CD14-positive monocyte (primary cell): Measurements from ENCODE around the gene GCK. TPM values are rescaled to one million over a fixed set of nuclear protein-coding genes. Genes with fewer than 3 reads are reported as not detected.

Experiments
- DNase-seq, 3 donors: peaks; one replicate each; pipeline ENCODE4 v3.0.0-alpha.2; 2011 to 2022
- H2AFZ ChIP-seq: 2 replicates; pipeline ENCODE4 v1.6.0; 2012; ENCODE audit warnings: mild to moderate bottlenecking, low read depth, low read length, inconsistent platforms; ENCODE audit not compliant: insufficient read depth, poor library complexity, severe bottlenecking
- H3K27ac ChIP-seq, 2 donors: 1 replicate in 1 of 2; 2 replicates in 1 of 2; pipeline ENCODE4 v1.5.1; 2012 to 2013; ENCODE audit warnings: low read length in 2 of 2, control low read depth in 1 of 2, inconsistent platforms in 1 of 2, low read depth in 1 of 2, mild to moderate bottlenecking in 1 of 2
- H3K27me3 ChIP-seq, 2 donors: one replicate each; pipeline versions ENCODE4 v1.6.0 to v1.6.1; 2011 to 2013; ENCODE audit warnings: low read length in 2 of 2; ENCODE audit not compliant: control insufficient read depth in 2 of 2, insufficient read depth in 2 of 2
- H3K36me3 ChIP-seq, 2 donors: replicated peaks in 1 of 2; 1 replicate in 1 of 2; 2 replicates in 1 of 2; pipeline versions ENCODE4 v1.5.1 to v1.6.1; 2012 to 2013; ENCODE audit warnings: low read length in 2 of 2, control low read depth in 1 of 2, inconsistent platforms in 1 of 2, mild to moderate bottlenecking in 1 of 2; ENCODE audit not compliant: insufficient read depth in 2 of 2, control insufficient read depth in 1 of 2
- H3K4me1 ChIP-seq, 2 donors: 1 replicate in 1 of 2; 2 replicates in 1 of 2; pipeline versions ENCODE4 v1.5.1 to v1.6.1; 2012 to 2013; ENCODE audit warnings: low read length in 2 of 2, control low read depth in 1 of 2, inconsistent platforms in 1 of 2, mild to moderate bottlenecking in 1 of 2, moderate library complexity in 1 of 2; ENCODE audit not compliant: insufficient read depth in 2 of 2, control insufficient read depth in 1 of 2
- H3K4me2 ChIP-seq: replicated peaks from 2 replicates; pipeline ENCODE3; 2012; ENCODE audit warnings: low read length, moderate library complexity, mild to moderate bottlenecking; ENCODE audit not compliant: poor library complexity, severe bottlenecking; ENCODE audit errors: extremely low read depth
- H3K4me3 ChIP-seq, 3 experiments: fragments of 200-600 bp in 1 of 3; sonication (generic) in 1 of 3; replicated peaks in 1 of 3; 1 replicate in 2 of 3; 2 replicates in 1 of 3; pipeline ENCODE4 v1.5.1; 2011 to 2013; ENCODE audit warnings: low read length in 3 of 3, mild to moderate bottlenecking in 3 of 3, control low read depth in 2 of 3, low read depth in 2 of 3, inconsistent platforms in 1 of 3, moderate library complexity in 1 of 3
- H3K79me2 ChIP-seq: 2 replicates; pipeline ENCODE4 v1.6.0; 2012; ENCODE audit warnings: mild to moderate bottlenecking, control low read depth, inconsistent platforms, low read length, moderate library complexity; ENCODE audit not compliant: insufficient read depth
- H3K9ac ChIP-seq: 2 replicates; pipeline ENCODE4 v1.6.0; 2017; ENCODE audit warnings: low read length, mild to moderate bottlenecking; ENCODE audit not compliant: insufficient read depth, poor library complexity, severe bottlenecking
- H3K9me3 ChIP-seq, 2 donors: replicated peaks in 1 of 2; 1 replicate in 1 of 2; 2 replicates in 1 of 2; pipeline versions ENCODE4 v1.5.1 to v1.6.1; 2012 to 2013; ENCODE audit warnings: low read length in 2 of 2, control low read depth in 1 of 2; ENCODE audit not compliant: control insufficient read depth in 1 of 2, insufficient read depth in 1 of 2
- H4K20me1 ChIP-seq: 2 replicates; pipeline ENCODE4 v1.6.0; 2012; ENCODE audit warnings: mild to moderate bottlenecking, low read length, control low read depth, moderate library complexity; ENCODE audit not compliant: insufficient read depth
- H3K27ac Mint-ChIP-seq, 7 donors: one replicate each; pipeline ENCODE4 v1.8.0; 2020; ENCODE audit warnings: mild to moderate bottlenecking in 7 of 7, mixed read lengths in 7 of 7, moderate library complexity in 6 of 7, inconsistent platforms in 2 of 7
- H3K27me3 Mint-ChIP-seq, 3 donors: one replicate each; pipeline ENCODE4 v1.8.0; 2021 to 2022; ENCODE audit warnings: low read depth in 3 of 3, mild to moderate bottlenecking in 3 of 3, mixed read lengths in 3 of 3, moderate library complexity in 3 of 3, inconsistent platforms in 1 of 3
- H3K36me3 Mint-ChIP-seq, 2 donors: one replicate each; pipeline ENCODE4 v1.8.0; 2020; ENCODE audit warnings: mixed read lengths in 2 of 2, inconsistent platforms in 1 of 2, mild to moderate bottlenecking in 1 of 2
- H3K4me1 Mint-ChIP-seq: one replicate; pipeline ENCODE4 v1.8.0; 2020; ENCODE audit warnings: mild to moderate bottlenecking, mixed read lengths
- H3K4me3 Mint-ChIP-seq, 2 donors: one replicate each; pipeline ENCODE4 v1.8.0; 2020; ENCODE audit warnings: mild to moderate bottlenecking in 2 of 2, mixed read lengths in 2 of 2, moderate library complexity in 1 of 2
- H3K9me3 Mint-ChIP-seq, 7 donors: one replicate each; pipeline ENCODE4 v1.8.0; 2020 to 2022; ENCODE audit warnings: mixed read lengths in 7 of 7, mild to moderate bottlenecking in 6 of 7, moderate library complexity in 6 of 7, inconsistent platforms in 2 of 7
- CTCF ChIP-seq: fragments of 200-600 bp; IDR thresholded peaks from one replicate; pipeline ENCODE4 v1.8.0; 2022; ENCODE audit warnings: antibody characterized with exemption, mild to moderate bottlenecking
- WGBS: methylation state at CpG from one replicate; pipeline ENCODE4 v1.1.5; 2013; ENCODE audit warnings: missing lambda C conversion rate; ENCODE audit not compliant: insufficient coverage; 5-methylcytosine and 5-hydroxymethylcytosine counted together
- intact Hi-C, 2 donors: fragments of 100-400 bp; cut with micrococcal nuclease; formaldehyde crosslinking; loops; one replicate each; pipeline versions ENCODE4 v1.15.0 to v1.15.1; 2023
- polyA plus RNA-seq, 3 donors: library from polyadenylated mRNA; depleted of rRNA in 1 of 3; unstranded in 2 of 3; stranded (reverse) in 1 of 3; fragments of 300-500 nt in 2 of 3; fragments of >200 nt in 1 of 3; fragmentation: Illumina TruSeq in 2 of 3; gene quantifications; 1 replicate in 2 of 3; 2 replicates in 1 of 3; pipeline ENCODE4 v1.2.3, GENCODE V29; 2012 to 2021

Gene GCK
- polyA plus RNA-seq, 3 donors: not detected

- Histone ChIP-seq H3K9me3 (no peaks in the 10 kb centered on the region), H3K27ac (no peak overlapping the region), H4K20me1 (no peaks in the 10 kb centered on the region), H3K4me1 (no peaks in the 10 kb centered on the region), H3K27me3 (no peaks in the 10 kb centered on the region), H3K4me2 (no peak overlapping the region), H3K9ac (no peak overlapping the region), H3K4me3 (no peak overlapping the region), H2AFZ (no peak overlapping the region), H3K79me2 (no peaks in the 10 kb centered on the region), H3K36me3 (peaks cover 16 to 19% of the 10 kb centered on the region in 2 donors)
- Mint-ChIP-seq H3K27me3 (no peaks in the 10 kb centered on the region), H3K4me3 (no peak overlapping the region), H3K4me1 (no peaks in the 10 kb centered on the region), H3K36me3 (peaks cover 15 to 44% of the 10 kb centered on the region in 2 donors), H3K9me3 (peaks cover 0 to 8% (median 3%) of the 10 kb centered on the region in 7 donors), H3K27ac (peak overlapping the region in 1 of 7 donors; percentile 14)
- intact Hi-C loops: no loop called here
- no peak for TF ChIP-seq CTCF
- no peak for DNase-seq
- WGBS: 97% methylated on average over 18 of the region's 24 CpGs
Measured at GRCh38 chr7:44113764-44114354, 75.4 kb downstream of the GCK start.

GRCh38 chr7:44112997-44113763, 76.1 kb downstream of the GCK start:
- Histone ChIP-seq H3K79me2 (no peaks in the 10 kb centered on the region), H3K27me3 (no peaks in the 10 kb centered on the region), H3K4me2 (no peak overlapping the region), H3K36me3 (peaks cover 15 to 19% of the 10 kb centered on the region in 2 donors), H2AFZ (no peak overlapping the region), H3K9me3 (no peaks in the 10 kb centered on the region), H3K27ac (no peak overlapping the region), H3K9ac (no peak overlapping the region), H4K20me1 (no peaks in the 10 kb centered on the region), H3K4me3 (no peak overlapping the region), H3K4me1 (no peaks in the 10 kb centered on the region)
- Mint-ChIP-seq H3K27ac (no peak overlapping the region), H3K4me3 (no peak overlapping the region), H3K4me1 (no peaks in the 10 kb centered on the region), H3K36me3 (peaks cover 13 to 42% of the 10 kb centered on the region in 2 donors), H3K27me3 (no peaks in the 10 kb centered on the region), H3K9me3 (peaks cover 0 to 8% (median 3%) of the 10 kb centered on the region in 7 donors)
- 98% methylated on average over 17 of the region's 34 CpGs for whole genome bisulfite sequencing
- intact Hi-C loops: no loop called here
- no peak for DNase-seq
- TF ChIP-seq CTCF: no peak
